K562 (cell line): ENCODE results near the gene ABHD8. TPM values are rescaled to one million over a fixed set of nuclear protein-coding genes. Genes with fewer than 3 reads are reported as not detected.

ENCODE experiments used
- ATF7 ChIP-seq: fragments of 450-650 bp; IDR thresholded peaks from 2 replicates; pipeline ENCODE4 v1.7.1; 2014; ENCODE audit warnings: mild to moderate bottlenecking, moderate library complexity
- CSDE1 ChIP-seq, 2 experiments: fragments of 450-650 bp; IDR thresholded peaks; 2 replicates each; pipeline ENCODE4 v1.6.1; 2016; ENCODE audit warnings: mild to moderate bottlenecking in 1 of 2
- DIDO1 ChIP-seq: fragments of 450-650 bp; IDR thresholded peaks from 2 replicates; pipeline ENCODE4 v1.6.1; 2016; ENCODE audit warnings: low read depth, missing biosample characterization, missing genetic modification characterization
- JUN ChIP-seq, 2 experiments: sonication (generic) in 1 of 2; formaldehyde crosslinking in 1 of 2; IDR thresholded peaks; 2 replicates each; pipeline versions ENCODE4 v1.6.1 to v1.8.0; 2012 to 2022; ENCODE audit warnings: borderline replicate concordance in 2 of 2, mild to moderate bottlenecking in 2 of 2, improper control_type of control experiment in 1 of 2, low read depth in 1 of 2, low read length in 1 of 2, missing genetic modification reagents in 1 of 2
- NBN ChIP-seq: fragments of 450-650 bp; IDR thresholded peaks from 2 replicates; pipeline ENCODE4 v1.6.1; 2016; ENCODE audit warnings: low read depth, mild to moderate bottlenecking
- NR2C2 ChIP-seq, 2 experiments: fragments of 200-800 bp in 1 of 2; sonication (Bioruptor generic) in 1 of 2; sonication (generic) in 1 of 2; formaldehyde crosslinking in 1 of 2; IDR thresholded peaks; 2 replicates each; pipeline versions ENCODE4 v1.6.1 to v1.8.0; 2016 to 2022; ENCODE audit warnings: mild to moderate bottlenecking in 1 of 2, missing compliant biosample characterization in 1 of 2, missing genetic modification characterization in 1 of 2, missing genetic modification reagents in 1 of 2
- TBL1XR1 ChIP-seq, 2 experiments: IDR thresholded peaks; 2 replicates each; pipeline ENCODE4 v1.6.1; 2012; ENCODE audit warnings: improper control_type of control experiment in 2 of 2, low read length in 2 of 2, mild to moderate bottlenecking in 1 of 2
- TEAD1 ChIP-seq, 2 experiments: fragments of 450-650 bp in 1 of 2; sonication (generic) in 1 of 2; formaldehyde crosslinking; IDR thresholded peaks; 2 replicates each; pipeline versions ENCODE4 v1.4.0 to v1.8.0; 2020 to 2022; ENCODE audit warnings: mild to moderate bottlenecking in 2 of 2, missing genetic modification reagents in 1 of 2
- ZNF24 ChIP-seq: fragments of 450-650 bp; IDR thresholded peaks from 2 replicates; pipeline ENCODE4 v1.6.1; 2016
- polyA plus RNA-seq, 8 experiments: library from polyadenylated mRNA; depleted of rRNA in 4 of 8; stranded (reverse) in 5 of 8; unstranded in 3 of 8; fragments of >200 nt; fragmentation: Nextera tagmentation in 2 of 8; fragmentation: Illumina TruSeq in 1 of 8; extraction: Ambion mirVana in 2 of 8; extraction: Trizol in 1 of 8; gene quantifications; 2 replicates each; pipeline versions ENCODE4 v1.2.1 to v1.2.3, GENCODE V29; 2011 to 2014; ENCODE audit warnings: inconsistent platforms in 1 of 8, missing spikeins in 1 of 8
- total RNA-seq, 7 experiments: library from RNA; depleted of rRNA in 6 of 7; stranded (reverse); fragments of >200 nt in 6 of 7; fragmentation: Illumina TruSeq in 2 of 7; extraction: Trizol in 2 of 7; gene quantifications; 2 replicates each; pipeline versions ENCODE4 v1.2.1 to v1.2.3, GENCODE V29; 2011 to 2021; ENCODE audit warnings: low replicate concordance in 1 of 7
- TF ChIP-seq, protein P1 (sequence below): sonication (generic); formaldehyde crosslinking; IDR thresholded peaks from 2 replicates; pipeline ENCODE4 v1.8.1; 2023; ENCODE audit warnings: mild to moderate bottlenecking, missing genetic modification reagents
- TF ChIP-seq, protein P2 (sequence below): fragments of 450-650 bp; IDR thresholded peaks from 2 replicates; pipeline ENCODE4 v1.6.1; 2016; ENCODE audit warnings: mild to moderate bottlenecking, moderate library complexity
- TF ChIP-seq, protein P3 (sequence below): fragments of 250-450 bp; sonication (Bioruptor Pico); IDR thresholded peaks from 2 replicates; pipeline ENCODE4 v1.4.0; 2020

ABHD8 gene
- total and polyA plus RNA-seq, 9 of the 15 experiments (the other 6 are each of a cell fraction or from before 2014, with no cell fraction given): 0.04 to 6.6 (median 2.0) TPM; not detected in 1

DNA sequence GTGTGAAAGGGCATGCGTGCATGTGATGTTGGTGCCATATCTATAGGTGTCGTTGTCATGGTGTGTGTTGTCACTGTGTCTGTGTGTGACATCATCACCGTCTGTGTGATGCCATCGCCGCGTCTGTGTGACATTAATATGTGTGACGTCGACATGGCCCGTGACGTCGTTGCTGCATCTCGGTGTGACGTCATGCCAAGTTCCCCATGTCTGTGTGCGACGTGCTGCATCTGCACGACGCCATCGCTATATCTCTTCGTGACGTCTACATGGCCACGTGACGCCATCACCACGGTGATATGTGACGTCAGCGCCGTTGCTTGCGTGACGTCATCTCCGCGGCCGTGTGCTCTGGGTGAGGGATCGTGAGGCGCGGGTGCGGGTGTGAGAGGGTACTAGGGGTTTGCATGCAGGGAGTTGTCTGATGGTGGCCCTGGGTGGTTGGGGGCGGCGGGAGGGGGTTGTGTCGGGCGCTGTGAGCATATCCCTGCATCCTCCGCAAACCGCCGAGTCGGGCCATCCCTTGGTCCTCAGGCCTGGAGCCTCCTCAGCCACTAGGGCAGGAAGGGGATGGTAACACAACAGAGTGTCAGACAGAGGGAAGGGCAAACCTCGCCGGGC, 48.7 kb upstream of the ABHD8 start (continued):
- TF ChIP-seq DIDO1: peak; percentile 11; the same call in 1 of the 2 replicates
- peak in 1 of 2 experiments; percentile 97; a peak in 2 of 4 replicates for TF ChIP-seq CSDE1 (IDR thresholded peaks at IDR 0.05)
- peak; percentile 98 for TF ChIP-seq NBN
- TF ChIP-seq TBL1XR1 (IDR thresholded peaks at IDR 0.05; ENCODE audit: low read length in 2 of 2): peak in 1 of 2 experiments; percentile 88; a peak in 2 of 4 replicates
- TF ChIP-seq, protein P1, sequence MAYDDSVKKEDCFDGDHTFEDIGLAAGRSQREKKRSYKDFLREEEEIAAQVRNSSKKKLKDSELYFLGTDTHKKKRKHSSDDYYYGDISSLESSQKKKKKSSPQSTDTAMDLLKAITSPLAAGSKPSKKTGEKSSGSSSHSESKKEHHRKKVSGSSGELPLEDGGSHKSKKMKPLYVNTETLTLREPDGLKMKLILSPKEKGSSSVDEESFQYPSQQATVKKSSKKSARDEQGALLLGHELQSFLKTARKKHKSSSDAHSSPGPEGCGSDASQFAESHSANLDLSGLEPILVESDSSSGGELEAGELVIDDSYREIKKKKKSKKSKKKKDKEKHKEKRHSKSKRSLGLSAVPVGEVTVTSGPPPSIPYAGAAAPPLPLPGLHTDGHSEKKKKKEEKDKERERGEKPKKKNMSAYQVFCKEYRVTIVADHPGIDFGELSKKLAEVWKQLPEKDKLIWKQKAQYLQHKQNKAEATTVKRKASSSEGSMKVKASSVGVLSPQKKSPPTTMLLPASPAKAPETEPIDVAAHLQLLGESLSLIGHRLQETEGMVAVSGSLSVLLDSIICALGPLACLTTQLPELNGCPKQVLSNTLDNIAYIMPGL (CRISPR knock-in tag): no peak
- peak; percentile 73 for TF ChIP-seq NR2C2 (CRISPR knock-in tag; IDR thresholded peaks at IDR 0.05)
- no peak for TF ChIP-seq NR2C2 (tag; IDR thresholded peaks at IDR 0.05)
- TF ChIP-seq, protein P2, sequence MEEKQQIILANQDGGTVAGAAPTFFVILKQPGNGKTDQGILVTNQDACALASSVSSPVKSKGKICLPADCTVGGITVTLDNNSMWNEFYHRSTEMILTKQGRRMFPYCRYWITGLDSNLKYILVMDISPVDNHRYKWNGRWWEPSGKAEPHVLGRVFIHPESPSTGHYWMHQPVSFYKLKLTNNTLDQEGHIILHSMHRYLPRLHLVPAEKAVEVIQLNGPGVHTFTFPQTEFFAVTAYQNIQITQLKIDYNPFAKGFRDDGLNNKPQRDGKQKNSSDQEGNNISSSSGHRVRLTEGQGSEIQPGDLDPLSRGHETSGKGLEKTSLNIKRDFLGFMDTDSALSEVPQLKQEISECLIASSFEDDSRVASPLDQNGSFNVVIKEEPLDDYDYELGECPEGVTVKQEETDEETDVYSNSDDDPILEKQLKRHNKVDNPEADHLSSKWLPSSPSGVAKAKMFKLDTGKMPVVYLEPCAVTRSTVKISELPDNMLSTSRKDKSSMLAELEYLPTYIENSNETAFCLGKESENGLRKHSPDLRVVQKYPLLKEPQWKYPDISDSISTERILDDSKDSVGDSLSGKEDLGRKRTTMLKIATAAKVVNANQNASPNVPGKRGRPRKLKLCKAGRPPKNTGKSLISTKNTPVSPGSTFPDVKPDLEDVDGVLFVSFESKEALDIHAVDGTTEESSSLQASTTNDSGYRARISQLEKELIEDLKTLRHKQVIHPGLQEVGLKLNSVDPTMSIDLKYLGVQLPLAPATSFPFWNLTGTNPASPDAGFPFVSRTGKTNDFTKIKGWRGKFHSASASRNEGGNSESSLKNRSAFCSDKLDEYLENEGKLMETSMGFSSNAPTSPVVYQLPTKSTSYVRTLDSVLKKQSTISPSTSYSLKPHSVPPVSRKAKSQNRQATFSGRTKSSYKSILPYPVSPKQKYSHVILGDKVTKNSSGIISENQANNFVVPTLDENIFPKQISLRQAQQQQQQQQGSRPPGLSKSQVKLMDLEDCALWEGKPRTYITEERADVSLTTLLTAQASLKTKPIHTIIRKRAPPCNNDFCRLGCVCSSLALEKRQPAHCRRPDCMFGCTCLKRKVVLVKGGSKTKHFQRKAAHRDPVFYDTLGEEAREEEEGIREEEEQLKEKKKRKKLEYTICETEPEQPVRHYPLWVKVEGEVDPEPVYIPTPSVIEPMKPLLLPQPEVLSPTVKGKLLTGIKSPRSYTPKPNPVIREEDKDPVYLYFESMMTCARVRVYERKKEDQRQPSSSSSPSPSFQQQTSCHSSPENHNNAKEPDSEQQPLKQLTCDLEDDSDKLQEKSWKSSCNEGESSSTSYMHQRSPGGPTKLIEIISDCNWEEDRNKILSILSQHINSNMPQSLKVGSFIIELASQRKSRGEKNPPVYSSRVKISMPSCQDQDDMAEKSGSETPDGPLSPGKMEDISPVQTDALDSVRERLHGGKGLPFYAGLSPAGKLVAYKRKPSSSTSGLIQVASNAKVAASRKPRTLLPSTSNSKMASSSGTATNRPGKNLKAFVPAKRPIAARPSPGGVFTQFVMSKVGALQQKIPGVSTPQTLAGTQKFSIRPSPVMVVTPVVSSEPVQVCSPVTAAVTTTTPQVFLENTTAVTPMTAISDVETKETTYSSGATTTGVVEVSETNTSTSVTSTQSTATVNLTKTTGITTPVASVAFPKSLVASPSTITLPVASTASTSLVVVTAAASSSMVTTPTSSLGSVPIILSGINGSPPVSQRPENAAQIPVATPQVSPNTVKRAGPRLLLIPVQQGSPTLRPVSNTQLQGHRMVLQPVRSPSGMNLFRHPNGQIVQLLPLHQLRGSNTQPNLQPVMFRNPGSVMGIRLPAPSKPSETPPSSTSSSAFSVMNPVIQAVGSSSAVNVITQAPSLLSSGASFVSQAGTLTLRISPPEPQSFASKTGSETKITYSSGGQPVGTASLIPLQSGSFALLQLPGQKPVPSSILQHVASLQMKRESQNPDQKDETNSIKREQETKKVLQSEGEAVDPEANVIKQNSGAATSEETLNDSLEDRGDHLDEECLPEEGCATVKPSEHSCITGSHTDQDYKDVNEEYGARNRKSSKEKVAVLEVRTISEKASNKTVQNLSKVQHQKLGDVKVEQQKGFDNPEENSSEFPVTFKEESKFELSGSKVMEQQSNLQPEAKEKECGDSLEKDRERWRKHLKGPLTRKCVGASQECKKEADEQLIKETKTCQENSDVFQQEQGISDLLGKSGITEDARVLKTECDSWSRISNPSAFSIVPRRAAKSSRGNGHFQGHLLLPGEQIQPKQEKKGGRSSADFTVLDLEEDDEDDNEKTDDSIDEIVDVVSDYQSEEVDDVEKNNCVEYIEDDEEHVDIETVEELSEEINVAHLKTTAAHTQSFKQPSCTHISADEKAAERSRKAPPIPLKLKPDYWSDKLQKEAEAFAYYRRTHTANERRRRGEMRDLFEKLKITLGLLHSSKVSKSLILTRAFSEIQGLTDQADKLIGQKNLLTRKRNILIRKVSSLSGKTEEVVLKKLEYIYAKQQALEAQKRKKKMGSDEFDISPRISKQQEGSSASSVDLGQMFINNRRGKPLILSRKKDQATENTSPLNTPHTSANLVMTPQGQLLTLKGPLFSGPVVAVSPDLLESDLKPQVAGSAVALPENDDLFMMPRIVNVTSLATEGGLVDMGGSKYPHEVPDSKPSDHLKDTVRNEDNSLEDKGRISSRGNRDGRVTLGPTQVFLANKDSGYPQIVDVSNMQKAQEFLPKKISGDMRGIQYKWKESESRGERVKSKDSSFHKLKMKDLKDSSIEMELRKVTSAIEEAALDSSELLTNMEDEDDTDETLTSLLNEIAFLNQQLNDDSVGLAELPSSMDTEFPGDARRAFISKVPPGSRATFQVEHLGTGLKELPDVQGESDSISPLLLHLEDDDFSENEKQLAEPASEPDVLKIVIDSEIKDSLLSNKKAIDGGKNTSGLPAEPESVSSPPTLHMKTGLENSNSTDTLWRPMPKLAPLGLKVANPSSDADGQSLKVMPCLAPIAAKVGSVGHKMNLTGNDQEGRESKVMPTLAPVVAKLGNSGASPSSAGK: peak; percentile 64; the same call in 1 of the 2 replicates
- peak in 1 of 2 experiments; percentile 37; a peak in 1 of 4 replicates for TF ChIP-seq TEAD1 (CRISPR knock-in tag; IDR thresholded peaks at IDR 0.05)
- no peak for TF ChIP-seq JUN (IDR thresholded peaks at IDR 0.05; ENCODE audit: borderline replicate concordance, low read depth, low read length)
- TF ChIP-seq JUN (CRISPR knock-in tag; IDR thresholded peaks at IDR 0.05; ENCODE audit: borderline replicate concordance): peak; percentile 95
- TF ChIP-seq ATF7: peak; percentile 97
- no peak for TF ChIP-seq ZNF24
- TF ChIP-seq, protein P3, sequence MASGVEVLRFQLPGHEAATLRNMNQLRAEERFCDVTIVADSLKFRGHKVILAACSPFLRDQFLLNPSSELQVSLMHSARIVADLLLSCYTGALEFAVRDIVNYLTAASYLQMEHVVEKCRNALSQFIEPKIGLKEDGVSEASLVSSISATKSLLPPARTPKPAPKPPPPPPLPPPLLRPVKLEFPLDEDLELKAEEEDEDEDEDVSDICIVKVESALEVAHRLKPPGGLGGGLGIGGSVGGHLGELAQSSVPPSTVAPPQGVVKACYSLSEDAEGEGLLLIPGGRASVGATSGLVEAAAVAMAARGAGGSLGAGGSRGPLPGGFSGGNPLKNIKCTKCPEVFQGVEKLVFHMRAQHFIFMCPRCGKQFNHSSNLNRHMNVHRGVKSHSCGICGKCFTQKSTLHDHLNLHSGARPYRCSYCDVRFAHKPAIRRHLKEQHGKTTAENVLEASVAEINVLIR (CRISPR knock-in tag): peak; percentile 97
